Upper lobe of right lung (tissue), 1 donor: ENCODE results near the gene CDH12. TPM values are rescaled to one million over a fixed set of nuclear protein-coding genes. Genes with fewer than 3 reads are reported as not detected.

Source experiments
- ATAC-seq: fragments of 200-7000 bp; cut with Tn5 transposase; one replicate; pipeline ENCODE4 v1.9.1; 2020; ENCODE audit warnings: mild to moderate bottlenecking, moderate library complexity
- DNase-seq: peaks from one replicate; pipeline ENCODE4 v3.0.0-alpha.2; 2020
- H3K27ac ChIP-seq: fragments of 200-600 bp; one replicate; pipeline ENCODE4 v1.8.0; 2022
- H3K27me3 ChIP-seq: fragments of 200-600 bp; one replicate; pipeline ENCODE4 v1.8.0; 2022; ENCODE audit warnings: mild to moderate bottlenecking
- H3K36me3 ChIP-seq: fragments of 200-600 bp; one replicate; pipeline ENCODE4 v1.8.0; 2022
- H3K4me1 ChIP-seq: fragments of 200-600 bp; one replicate; pipeline ENCODE4 v1.8.0; 2022
- H3K4me3 ChIP-seq: fragments of 200-600 bp; one replicate; pipeline ENCODE4 v1.8.0; 2022; ENCODE audit warnings: mild to moderate bottlenecking
- H3K9me3 ChIP-seq: fragments of 200-600 bp; one replicate; pipeline ENCODE4 v1.8.0; 2022
- intact Hi-C: fragments of 100-400 bp; cut with DNase I; formaldehyde crosslinking; loops from one replicate; pipeline ENCODE4 v1.11.0; 2022
- total RNA-seq: library from RNA; stranded (reverse); fragmentation: NEBNext Ultra II Directional; extraction: Animal tissue kit (Norgen Biotek cat#: 25700); gene quantifications from one replicate; pipeline ENCODE4 v1.2.1, GENCODE V29; 2021
- TF ChIP-seq, protein P1 (sequence below): fragments of 200-600 bp; IDR thresholded peaks from one replicate; pipeline ENCODE4 v1.8.0; 2022; ENCODE audit warnings: antibody characterized with exemption
- donor health status: DM: no; HTN: yes; CAD: no; lungs with severe emphysema.

Gene CDH12
- total RNA-seq, 1 donor from 2014 or later = not detected

- H3K4me3 ChIP-seq = no peak overlapping the region
- ATAC-seq = peak; percentile 21
- H3K27me3 ChIP-seq = no peaks in the 10 kb centered on the region
- no peak for DNase-seq
- H3K36me3 ChIP-seq = no peaks in the 10 kb centered on the region
- no peaks in the 10 kb centered on the region for H3K4me1 ChIP-seq
- intact Hi-C loops = no loop called here
- no peaks in the 10 kb centered on the region for H3K9me3 ChIP-seq
- no peak overlapping the region for H3K27ac ChIP-seq
- TF ChIP-seq, protein P1, sequence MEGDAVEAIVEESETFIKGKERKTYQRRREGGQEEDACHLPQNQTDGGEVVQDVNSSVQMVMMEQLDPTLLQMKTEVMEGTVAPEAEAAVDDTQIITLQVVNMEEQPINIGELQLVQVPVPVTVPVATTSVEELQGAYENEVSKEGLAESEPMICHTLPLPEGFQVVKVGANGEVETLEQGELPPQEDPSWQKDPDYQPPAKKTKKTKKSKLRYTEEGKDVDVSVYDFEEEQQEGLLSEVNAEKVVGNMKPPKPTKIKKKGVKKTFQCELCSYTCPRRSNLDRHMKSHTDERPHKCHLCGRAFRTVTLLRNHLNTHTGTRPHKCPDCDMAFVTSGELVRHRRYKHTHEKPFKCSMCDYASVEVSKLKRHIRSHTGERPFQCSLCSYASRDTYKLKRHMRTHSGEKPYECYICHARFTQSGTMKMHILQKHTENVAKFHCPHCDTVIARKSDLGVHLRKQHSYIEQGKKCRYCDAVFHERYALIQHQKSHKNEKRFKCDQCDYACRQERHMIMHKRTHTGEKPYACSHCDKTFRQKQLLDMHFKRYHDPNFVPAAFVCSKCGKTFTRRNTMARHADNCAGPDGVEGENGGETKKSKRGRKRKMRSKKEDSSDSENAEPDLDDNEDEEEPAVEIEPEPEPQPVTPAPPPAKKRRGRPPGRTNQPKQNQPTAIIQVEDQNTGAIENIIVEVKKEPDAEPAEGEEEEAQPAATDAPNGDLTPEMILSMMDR = no peak
Observed at GRCh38 chr5:22625451-22625850, 227.7 kb downstream of the CDH12 start.

GRCh38 chr5:22621084-22621483 is 232.1 kb downstream of the CDH12 start:
- no peaks in the 10 kb centered on the region for H3K27me3 ChIP-seq
- H3K36me3 ChIP-seq = no peaks in the 10 kb centered on the region
- TF ChIP-seq, protein P1 = no peak
- H3K4me3 ChIP-seq = no peak overlapping the region
- no peak overlapping the region for H3K27ac ChIP-seq
- no peak for ATAC-seq
- intact Hi-C loops = no loop called here
- DNase-seq = no peak
- H3K4me1 ChIP-seq = no peaks in the 10 kb centered on the region
- no peaks in the 10 kb centered on the region for H3K9me3 ChIP-seq

DNA sequence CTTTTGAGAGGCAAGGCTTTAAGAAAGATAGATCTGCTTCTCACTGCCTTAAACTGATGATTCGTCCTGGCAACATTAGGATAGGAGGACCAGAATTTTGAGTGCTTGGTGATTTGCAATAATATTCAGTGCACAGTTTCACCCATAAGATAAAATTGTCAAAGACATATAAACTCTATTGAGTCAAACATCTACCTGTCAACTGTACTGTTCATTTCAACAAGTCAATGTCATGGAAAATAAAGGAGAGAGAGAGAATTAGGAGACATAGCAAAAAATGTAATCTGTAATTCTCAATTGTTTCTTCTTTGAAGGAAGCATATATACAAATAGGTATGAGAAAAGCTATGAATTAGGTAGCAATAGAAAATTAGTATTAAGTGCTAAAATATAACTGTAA is 237.2 kb downstream of the CDH12 start:
- H3K27me3 ChIP-seq = no peaks in the 10 kb centered on the region
- no peaks in the 10 kb centered on the region for H3K9me3 ChIP-seq
- no peak for ATAC-seq
- no peak for DNase-seq
- TF ChIP-seq, protein P1 = no peak
- no peaks in the 10 kb centered on the region for H3K36me3 ChIP-seq
- no peak overlapping the region for H3K27ac ChIP-seq
- H3K4me1 ChIP-seq = no peaks in the 10 kb centered on the region
- no peak overlapping the region for H3K4me3 ChIP-seq
- intact Hi-C loops = no loop called here

DNA sequence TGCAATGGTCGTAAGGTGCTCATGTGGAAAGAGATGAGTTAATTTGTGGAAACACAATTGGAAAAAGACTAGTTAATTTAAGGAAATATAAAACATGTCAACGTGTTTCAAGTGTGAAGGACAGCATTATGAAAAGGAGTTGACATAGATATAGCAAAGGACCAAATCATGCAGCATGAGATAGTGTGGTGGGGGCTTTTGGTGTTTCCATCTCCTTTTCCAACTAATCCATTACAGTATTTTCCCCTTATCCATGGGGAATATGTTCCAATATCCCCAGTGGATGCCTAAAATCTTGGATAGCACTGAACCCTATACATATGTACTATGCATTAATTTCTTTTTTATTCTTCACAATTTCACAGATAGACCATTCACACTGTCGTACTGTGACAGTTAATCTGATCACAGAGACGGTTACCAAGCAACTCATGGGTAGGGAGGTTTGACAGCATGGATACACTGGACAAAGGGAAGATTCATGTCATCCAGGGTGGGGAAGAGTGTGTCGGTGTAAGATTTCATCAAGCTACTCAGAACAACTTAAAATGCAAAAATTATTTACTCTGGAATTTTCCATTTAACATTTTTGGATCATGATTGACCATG is 238.6 kb downstream of the CDH12 start:
- Histone ChIP-seq H3K9me3 (no peaks in the 10 kb centered on the region), H3K27ac (no peak overlapping the region), H3K27me3 (no peaks in the 10 kb centered on the region), H3K36me3 (no peaks in the 10 kb centered on the region), H3K4me3 (no peak overlapping the region), H3K4me1 (no peaks in the 10 kb centered on the region)
- DNase-seq = no peak
- no peak for ATAC-seq
- TF ChIP-seq, protein P1 = no peak
- intact Hi-C loops = no loop called here

- intact Hi-C loops = no loop called here
- DNase-seq = no peak
- ATAC-seq = no peak
Observed at GRCh38 chr5:22612928-22613327, 240.2 kb downstream of the CDH12 start.

More at GRCh38 chr5:22612928-22613327, 240.2 kb downstream of the CDH12 start:
- TF ChIP-seq, protein P1 = no peak
- Histone ChIP-seq H3K9me3 (no peaks in the 10 kb centered on the region), H3K27me3 (no peaks in the 10 kb centered on the region), H3K27ac (no peak overlapping the region), H3K4me1 (no peaks in the 10 kb centered on the region), H3K4me3 (no peak overlapping the region), H3K36me3 (no peaks in the 10 kb centered on the region)
